NCI-H128 (cell line): ENCODE results near the gene XRCC3.

ENCODE experiments used
- DNase-seq: peaks from one replicate; lab custom pipeline; 2025; ENCODE audit not compliant: unreplicated experiment; lab: John Stamatoyannopoulos, UW

XRCC3 gene

GRCh38 chr14:103715052-103716000, at the start of gene XRCC3, which contains the start of gene ZFYVE21:
Gene XRCC3, minus strand, starts transcription at chr14:103715451. Its CDS starts 4,364 bp downstream, at chr14:103711087.
Gene ZFYVE21, plus strand, starts transcription at chr14:103715810. Its CDS starts 32 bp downstream, at chr14:103715842.
- DNase-seq = peak; percentile 100

- no peak for DNase-seq
Observed at GRCh38 chr14:103763730-103764488, 48.7 kb upstream of the XRCC3 start.

- DNase-seq = no peak
Observed at GRCh38 chr14:103762541-103762940, 47.3 kb upstream of the XRCC3 start.

- no peak for DNase-seq
Observed at GRCh38 chr14:103762036-103762435, 46.8 kb upstream of the XRCC3 start.

- DNase-seq = no peak
Observed at GRCh38 chr14:103758059-103758776, 43.0 kb upstream of the XRCC3 start.

- no peak for DNase-seq
Observed at GRCh38 chr14:103755060-103755459, 39.8 kb upstream of the XRCC3 start.

- no peak for DNase-seq
Observed at GRCh38 chr14:103753774-103754173, 38.5 kb upstream of the XRCC3 start.

- no peak for DNase-seq
Observed at GRCh38 chr14:103749860-103750259, 34.6 kb upstream of the XRCC3 start.

- DNase-seq = no peak
Observed at GRCh38 chr14:103749452-103749851, 34.2 kb upstream of the XRCC3 start.

- DNase-seq = no peak
Observed at GRCh38 chr14:103748534-103748857, 33.2 kb upstream of the XRCC3 start.

GRCh38 chr14:103746701-103747100, 31.4 kb upstream of the XRCC3 start:
- DNase-seq = no peak

GRCh38 chr14:103745424-103745823, 30.2 kb upstream of the XRCC3 start:
- DNase-seq = no peak

- no peak for DNase-seq
Observed at GRCh38 chr14:103744621-103745395, 29.6 kb upstream of the XRCC3 start.

- DNase-seq = no peak
Observed at GRCh38 chr14:103743691-103744090, 28.4 kb upstream of the XRCC3 start.

- no peak for DNase-seq
Observed at GRCh38 chr14:103742499-103743255, 27.4 kb upstream of the XRCC3 start.

GRCh38 chr14:103741876-103742275, 26.6 kb upstream of the XRCC3 start:
- no peak for DNase-seq

GRCh38 chr14:103740991-103741689, 25.9 kb upstream of the XRCC3 start:
- DNase-seq = no peak

- DNase-seq = no peak
Observed at GRCh38 chr14:103739793-103740501, 24.7 kb upstream of the XRCC3 start.

- no peak for DNase-seq
Observed at GRCh38 chr14:103739466-103739792, 24.2 kb upstream of the XRCC3 start.
